Keratinocyte (primary cell): ENCODE data around the gene LRP1B. TPM values are rescaled to one million over a fixed set of nuclear protein-coding genes. Genes with fewer than 3 reads are reported as not detected.

Experiments used
- DNase-seq: peaks from one replicate; pipeline ENCODE4 v3.0.0-alpha.2; 2011; ENCODE audit warnings: low read depth, missing footprints, low spot score
- FAIRE-seq: peaks from 2 replicates; lab custom pipeline; 2011; peaks lifted over from hg19 to GRCh38; lab: Jason Lieb, UNC
- H2AFZ ChIP-seq: 2 replicates; pipeline ENCODE4 v1.6.0; 2012; ENCODE audit warnings: low read length, control low read depth, inconsistent platforms; ENCODE audit not compliant: control insufficient read depth
- H3K27ac ChIP-seq: 2 replicates; pipeline ENCODE4 v1.5.1; 2011; ENCODE audit warnings: low read length; ENCODE audit not compliant: control insufficient read depth, insufficient read depth
- H3K27me3 ChIP-seq: 3 replicates; pipeline ENCODE4 v1.6.0; 2011; ENCODE audit warnings: low read length; ENCODE audit not compliant: control insufficient read depth, insufficient read depth; ENCODE audit errors: extremely low read depth
- H3K36me3 ChIP-seq, 2 experiments: 2 replicates in 1 of 2; 3 replicates in 1 of 2; pipeline ENCODE4 v1.5.1; 2011; ENCODE audit warnings: low read length in 2 of 2, mild to moderate bottlenecking in 1 of 2; ENCODE audit not compliant: control insufficient read depth in 2 of 2, insufficient read depth in 2 of 2; ENCODE audit errors: extremely low read depth in 1 of 2
- H3K4me1 ChIP-seq: 3 replicates; pipeline ENCODE4 v1.5.1; 2011; ENCODE audit warnings: low read length; ENCODE audit not compliant: control insufficient read depth, insufficient read depth; ENCODE audit errors: extremely low read depth
- H3K4me2 ChIP-seq: 3 replicates; pipeline ENCODE4 v1.6.0; 2011; ENCODE audit warnings: low read depth, low read length; ENCODE audit not compliant: control insufficient read depth, insufficient read depth; ENCODE audit errors: extremely low read depth
- H3K4me3 ChIP-seq, 3 experiments: fragments of 200-600 bp in 1 of 3; sonication (generic) in 1 of 3; 2 replicates in 2 of 3; 3 replicates in 1 of 3; pipeline ENCODE4 v1.5.1; 2011 to 2016; ENCODE audit warnings: low read length in 3 of 3, mild to moderate bottlenecking in 3 of 3, control low read depth in 2 of 3, inconsistent platforms in 1 of 3, low read depth in 1 of 3, mixed read lengths in 1 of 3, mixed run types in 1 of 3, moderate library complexity in 1 of 3; ENCODE audit not compliant: control insufficient read depth in 2 of 3, insufficient read depth in 2 of 3; ENCODE audit errors: extremely low read depth in 1 of 3
- H3K79me2 ChIP-seq: 2 replicates; pipeline ENCODE4 v1.6.0; 2012; ENCODE audit warnings: low read length; ENCODE audit not compliant: control insufficient read depth, insufficient read depth
- H3K9ac ChIP-seq: 3 replicates; pipeline ENCODE4 v1.6.0; 2011; ENCODE audit warnings: low read length; ENCODE audit not compliant: control insufficient read depth, insufficient read depth; ENCODE audit errors: extremely low read depth
- H3K9me1 ChIP-seq: 3 replicates; pipeline ENCODE4 v1.6.0; 2011; ENCODE audit warnings: low read length; ENCODE audit not compliant: control insufficient read depth, insufficient read depth; ENCODE audit errors: extremely low read depth
- H3K9me3 ChIP-seq: 2 replicates; pipeline ENCODE4 v1.5.1; 2012; ENCODE audit warnings: low read depth, low read length; ENCODE audit not compliant: control insufficient read depth
- H4K20me1 ChIP-seq: 3 replicates; pipeline ENCODE4 v1.6.0; 2011; ENCODE audit warnings: low read length; ENCODE audit not compliant: control insufficient read depth, insufficient read depth; ENCODE audit errors: extremely low read depth
- EZH2 ChIP-seq: IDR thresholded peaks from one replicate; pipeline ENCODE4 v1.6.1; 2012; ENCODE audit warnings: inconsistent platforms, mild to moderate bottlenecking, low read length, moderate library complexity
- dilution Hi-C: fragments of 300-500 bp; cut with MboI; formaldehyde crosslinking; loops from one replicate; pipeline ENCODE4 v1.7.0; 2020; ENCODE audit warnings: low sequenced_read_pairs; ENCODE audit not compliant: extremely low pct_ligation_motif_present
- polyA plus RNA-seq, 5 experiments: library from polyadenylated mRNA; depleted of rRNA in 3 of 5; stranded (reverse) in 3 of 5; stranded (forward) in 1 of 5; unstranded in 1 of 5; fragments of >200 nt; gene quantifications; 1 replicate in 1 of 5; 2 replicates in 3 of 5; 3 replicates in 1 of 5; pipeline versions ENCODE4 v1.2.1 to v1.2.3, GENCODE V29; 2011 to 2012; ENCODE audit warnings: missing spikeins in 2 of 5, low read depth in 1 of 5, low replicate concordance in 1 of 5
- TF ChIP-seq, protein P1 (sequence below), 3 experiments: IDR thresholded peaks in 1 of 3; conservative IDR thresholded peaks in 1 of 3; optimal IDR thresholded peaks in 1 of 3; 2 replicates in 2 of 3; 3 replicates in 1 of 3; pipeline versions ENCODE3 to v1.5.1; 2011; ENCODE audit warnings: low read length in 3 of 3, mild to moderate bottlenecking in 3 of 3, moderate library complexity in 2 of 3, control low read depth in 1 of 3, inconsistent platforms in 1 of 3; ENCODE audit not compliant: insufficient read depth in 2 of 3; ENCODE audit errors: extremely low read depth in 1 of 3

Gene LRP1B
- polyA plus RNA-seq, 1 donor (not counting 4 experiments of a cell fraction or from before 2014, with no cell fraction given): not detected

DNA sequence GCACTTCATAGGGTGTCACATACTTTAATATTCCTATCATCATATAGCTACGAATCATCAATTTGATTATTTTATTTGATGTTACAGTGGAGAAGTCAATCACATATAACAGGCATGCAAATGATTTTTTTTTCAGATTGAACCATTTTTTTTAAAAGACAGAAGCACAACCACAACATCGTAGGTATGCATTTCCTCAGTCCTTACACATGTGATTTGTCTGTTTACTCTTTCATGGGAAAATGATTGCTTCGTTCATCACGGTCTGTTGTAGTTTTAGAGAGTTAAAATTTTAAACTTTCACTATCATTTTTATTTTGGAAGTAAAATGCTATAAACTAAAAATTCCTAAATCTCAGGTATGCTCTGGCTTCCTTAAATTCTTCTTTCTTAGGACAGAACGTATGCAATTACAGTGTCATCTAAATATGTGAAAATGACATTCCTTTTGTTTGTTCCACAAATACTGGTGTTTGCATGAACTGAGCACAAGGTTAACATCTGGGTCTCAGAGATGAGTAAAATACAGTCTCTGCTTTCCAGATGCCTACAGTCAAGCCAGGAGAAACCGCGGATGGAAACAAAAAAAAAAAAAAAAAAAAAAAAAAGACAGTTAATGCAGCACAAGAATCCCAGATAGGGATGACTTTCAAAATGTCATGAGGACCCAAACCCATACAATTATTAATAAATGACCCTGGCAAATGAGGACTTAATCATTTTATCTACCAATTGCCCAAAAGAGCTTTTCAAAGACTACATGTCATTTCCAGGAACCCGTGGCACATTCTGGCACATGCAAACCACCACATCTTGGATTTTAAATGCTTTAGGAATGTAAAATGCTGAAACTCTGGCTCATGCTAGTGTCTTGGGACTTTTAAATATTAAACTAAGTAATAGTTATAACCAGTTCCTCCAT, 201.2 kb downstream of the LRP1B start:
- dilution Hi-C loops: no loop called here

DNA sequence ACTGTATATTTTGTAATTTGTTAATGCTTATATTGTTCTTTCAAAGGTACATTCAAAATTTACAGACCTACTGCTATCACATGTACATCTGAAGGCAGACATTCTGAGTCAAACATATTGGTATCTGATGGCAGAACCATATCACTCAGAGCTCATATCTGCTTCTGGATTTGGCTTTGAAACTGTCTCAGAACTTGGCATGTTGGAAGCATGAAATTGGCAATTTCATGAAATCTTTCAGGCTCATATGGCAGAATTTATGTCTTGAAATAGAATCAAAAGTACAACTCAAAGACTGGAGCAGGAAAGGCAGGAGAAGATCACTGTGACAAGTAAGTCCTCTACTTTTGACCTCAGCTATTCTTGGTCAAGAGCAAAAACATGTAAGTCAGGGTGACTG, 202.3 kb downstream of the LRP1B start:
- H3K4me2 ChIP-seq: no peak overlapping the region
- H3K9me3 ChIP-seq: no peaks in the 10 kb centered on the region
- no peaks in the 10 kb centered on the region for H3K27me3 ChIP-seq
- H3K9ac ChIP-seq: no peak overlapping the region
- H2AFZ ChIP-seq: no peak overlapping the region
- H3K4me3 ChIP-seq: no peak overlapping the region
- no peaks in the 10 kb centered on the region for H4K20me1 ChIP-seq
- H3K36me3 ChIP-seq: no peaks in the 10 kb centered on the region
- H3K27ac ChIP-seq: no peak overlapping the region
- H3K9me1 ChIP-seq: no peaks in the 10 kb centered on the region
- FAIRE-seq (no peak), DNase-seq (no peak)
- H3K4me1 ChIP-seq: no peaks in the 10 kb centered on the region
- TF ChIP-seq, protein P1, sequence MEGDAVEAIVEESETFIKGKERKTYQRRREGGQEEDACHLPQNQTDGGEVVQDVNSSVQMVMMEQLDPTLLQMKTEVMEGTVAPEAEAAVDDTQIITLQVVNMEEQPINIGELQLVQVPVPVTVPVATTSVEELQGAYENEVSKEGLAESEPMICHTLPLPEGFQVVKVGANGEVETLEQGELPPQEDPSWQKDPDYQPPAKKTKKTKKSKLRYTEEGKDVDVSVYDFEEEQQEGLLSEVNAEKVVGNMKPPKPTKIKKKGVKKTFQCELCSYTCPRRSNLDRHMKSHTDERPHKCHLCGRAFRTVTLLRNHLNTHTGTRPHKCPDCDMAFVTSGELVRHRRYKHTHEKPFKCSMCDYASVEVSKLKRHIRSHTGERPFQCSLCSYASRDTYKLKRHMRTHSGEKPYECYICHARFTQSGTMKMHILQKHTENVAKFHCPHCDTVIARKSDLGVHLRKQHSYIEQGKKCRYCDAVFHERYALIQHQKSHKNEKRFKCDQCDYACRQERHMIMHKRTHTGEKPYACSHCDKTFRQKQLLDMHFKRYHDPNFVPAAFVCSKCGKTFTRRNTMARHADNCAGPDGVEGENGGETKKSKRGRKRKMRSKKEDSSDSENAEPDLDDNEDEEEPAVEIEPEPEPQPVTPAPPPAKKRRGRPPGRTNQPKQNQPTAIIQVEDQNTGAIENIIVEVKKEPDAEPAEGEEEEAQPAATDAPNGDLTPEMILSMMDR (optimal IDR thresholded peaks at IDR 0.05 in 1 of 3, IDR thresholded peaks at IDR 0.05 in 1 of 3, conservative IDR thresholded peaks at IDR 0.05 in 1 of 3; ENCODE audit: extremely low read depth in 1 of 3, insufficient read depth in 2 of 3, low read length in 3 of 3): no peak
- TF ChIP-seq EZH2: no peak
- no peaks in the 10 kb centered on the region for H3K79me2 ChIP-seq
- dilution Hi-C loops: no loop called here

More for the DNA sequence above, 201.2 kb downstream of the LRP1B start:
- no peaks in the 10 kb centered on the region for H3K9me3 ChIP-seq
- H3K4me3 ChIP-seq: no peak overlapping the region
- DNase-seq (no peak), FAIRE-seq (no peak)
- no peak overlapping the region for H3K9ac ChIP-seq
- no peaks in the 10 kb centered on the region for H3K9me1 ChIP-seq
- no peaks in the 10 kb centered on the region for H3K4me1 ChIP-seq
- TF ChIP-seq, protein P1 (optimal IDR thresholded peaks at IDR 0.05 in 1 of 3, IDR thresholded peaks at IDR 0.05 in 1 of 3, conservative IDR thresholded peaks at IDR 0.05 in 1 of 3; ENCODE audit: extremely low read depth in 1 of 3, insufficient read depth in 2 of 3, low read length in 3 of 3): no peak
- no peak for TF ChIP-seq EZH2
- no peaks in the 10 kb centered on the region for H3K27me3 ChIP-seq
- H4K20me1 ChIP-seq: no peaks in the 10 kb centered on the region
- H3K79me2 ChIP-seq: no peaks in the 10 kb centered on the region
- H3K4me2 ChIP-seq: no peak overlapping the region
- H3K27ac ChIP-seq: no peak overlapping the region
- no peaks in the 10 kb centered on the region for H3K36me3 ChIP-seq
- no peak overlapping the region for H2AFZ ChIP-seq
